Measurements from ENCODE around the gene NXPH4. TPM values are rescaled to one million over a fixed set of nuclear protein-coding genes. Genes with fewer than 3 reads are reported as not detected.

NXPH4 gene
- total and polyA plus RNA-seq, 2 donors (not counting 1 experiment from before 2014, with no cell fraction given): 3.5 to 8.6 TPM

DNA sequence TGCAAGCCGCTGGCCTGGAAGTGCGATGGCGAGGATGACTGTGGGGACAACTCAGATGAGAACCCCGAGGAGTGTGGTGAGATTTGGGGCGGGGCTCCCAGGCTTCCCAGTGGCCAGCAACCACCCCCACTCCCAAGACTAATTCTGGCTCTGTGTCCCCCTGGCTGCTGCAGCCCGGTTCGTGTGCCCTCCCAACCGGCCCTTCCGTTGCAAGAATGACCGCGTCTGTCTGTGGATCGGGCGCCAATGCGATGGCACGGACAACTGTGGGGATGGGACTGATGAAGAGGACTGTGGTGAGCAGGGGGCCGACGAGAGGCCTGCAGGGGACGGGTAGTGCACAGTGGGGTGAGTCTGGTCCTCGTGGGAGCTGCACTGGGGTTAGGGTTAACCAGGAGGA lies 12.1 kb upstream of the NXPH4 start:
- no peaks in the 10 kb centered on the region for H3K9me3 ChIP-seq (ENCODE audit: control extremely low read depth in 1 of 3, control insufficient read depth in 2 of 3, insufficient read depth in 1 of 3, low read length in 2 of 3)
- no peaks in the 10 kb centered on the region for H3K79me2 ChIP-seq (ENCODE audit: control insufficient read depth, insufficient read depth, low read length)
- TF ChIP-seq, protein P1, sequence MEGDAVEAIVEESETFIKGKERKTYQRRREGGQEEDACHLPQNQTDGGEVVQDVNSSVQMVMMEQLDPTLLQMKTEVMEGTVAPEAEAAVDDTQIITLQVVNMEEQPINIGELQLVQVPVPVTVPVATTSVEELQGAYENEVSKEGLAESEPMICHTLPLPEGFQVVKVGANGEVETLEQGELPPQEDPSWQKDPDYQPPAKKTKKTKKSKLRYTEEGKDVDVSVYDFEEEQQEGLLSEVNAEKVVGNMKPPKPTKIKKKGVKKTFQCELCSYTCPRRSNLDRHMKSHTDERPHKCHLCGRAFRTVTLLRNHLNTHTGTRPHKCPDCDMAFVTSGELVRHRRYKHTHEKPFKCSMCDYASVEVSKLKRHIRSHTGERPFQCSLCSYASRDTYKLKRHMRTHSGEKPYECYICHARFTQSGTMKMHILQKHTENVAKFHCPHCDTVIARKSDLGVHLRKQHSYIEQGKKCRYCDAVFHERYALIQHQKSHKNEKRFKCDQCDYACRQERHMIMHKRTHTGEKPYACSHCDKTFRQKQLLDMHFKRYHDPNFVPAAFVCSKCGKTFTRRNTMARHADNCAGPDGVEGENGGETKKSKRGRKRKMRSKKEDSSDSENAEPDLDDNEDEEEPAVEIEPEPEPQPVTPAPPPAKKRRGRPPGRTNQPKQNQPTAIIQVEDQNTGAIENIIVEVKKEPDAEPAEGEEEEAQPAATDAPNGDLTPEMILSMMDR (IDR thresholded peaks at IDR 0.05): no peak
- TF ChIP-seq EZH2 (IDR thresholded peaks at IDR 0.05; ENCODE audit: borderline replicate concordance, insufficient read depth, low read depth, low read length, poor library complexity, severe bottlenecking): no peak
- ChIA-PET CTCF (no interaction called here), POLR2A (no interaction called here)
- H3K4me2 ChIP-seq (replicated peaks; ENCODE audit: low read depth, low read length, poor library complexity, severe bottlenecking): no peak overlapping the region
- no peaks in the 10 kb centered on the region for H3K36me3 ChIP-seq (replicated peaks in 1 of 2; ENCODE audit: control extremely low read depth in 1 of 2, control insufficient read depth in 1 of 2, extremely low read depth in 1 of 2, insufficient read depth in 2 of 2, low read length in 1 of 2)
- no peaks in the 10 kb centered on the region for H3K27me3 ChIP-seq (replicated peaks in 1 of 4; ENCODE audit: control extremely low read depth in 1 of 4, control insufficient read depth in 3 of 4, insufficient read depth in 4 of 4, low read length in 3 of 4)
- H3K27ac ChIP-seq (ENCODE audit: low read length in 2 of 2): no peak overlapping the region
- 91% methylated on average over 14 of the region's 19 CpGs for WGBS (ENCODE audit: insufficient coverage)
- no peak overlapping the region for H3K9ac ChIP-seq (ENCODE audit: low read length)
- H3K4me3 ChIP-seq (ENCODE audit: control extremely low read depth in 1 of 5, extremely low read depth in 1 of 5, insufficient read depth in 1 of 5, low read depth in 2 of 5, low read length in 4 of 5): no peak overlapping the region
- intact Hi-C loops (cut with micrococcal nuclease): no loop called here
- no peak for DNase-seq
- H3K27ac Mint-ChIP-seq: no peak overlapping the region
- H3K9me3 Mint-ChIP-seq (ENCODE audit: insufficient read depth): no peaks in the 10 kb centered on the region
- H4K20me1 ChIP-seq (ENCODE audit: control insufficient read depth, insufficient read depth, low read length, poor library complexity, severe bottlenecking): no peaks in the 10 kb centered on the region
- no peak for ATAC-seq (ENCODE audit: low read depth)
- no peak overlapping the region for H3K4me3 Mint-ChIP-seq
- no peak overlapping the region for H2AFZ ChIP-seq (ENCODE audit: insufficient read depth, low read depth, low read length, poor library complexity, severe bottlenecking)
- no peaks in the 10 kb centered on the region for H3K4me1 Mint-ChIP-seq
- no peaks in the 10 kb centered on the region for H3K4me1 ChIP-seq (ENCODE audit: control insufficient read depth in 2 of 2, insufficient read depth in 2 of 2, low read length in 2 of 2)
- H3K27me3 Mint-ChIP-seq: no peaks in the 10 kb centered on the region

DNA sequence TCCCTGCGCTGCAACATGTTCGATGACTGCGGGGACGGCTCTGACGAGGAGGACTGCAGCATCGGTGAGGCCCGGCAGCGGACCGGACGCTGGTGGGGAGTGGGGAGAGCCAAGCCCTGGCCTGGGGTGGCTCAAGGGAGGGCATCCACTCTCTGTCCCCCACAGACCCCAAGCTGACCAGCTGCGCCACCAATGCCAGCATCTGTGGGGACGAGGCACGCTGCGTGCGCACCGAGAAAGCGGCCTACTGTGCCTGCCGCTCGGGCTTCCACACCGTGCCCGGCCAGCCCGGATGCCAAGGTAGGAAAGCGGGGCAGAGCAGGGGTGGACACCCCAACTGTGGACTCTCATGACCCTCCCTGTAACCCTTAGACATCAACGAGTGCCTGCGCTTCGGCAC lies 11.4 kb upstream of the NXPH4 start:
- Mint-ChIP-seq H3K4me1 (no peaks in the 10 kb centered on the region), H3K27me3 (no peaks in the 10 kb centered on the region), H3K9me3 (ENCODE audit: insufficient read depth) (no peaks in the 10 kb centered on the region), H3K27ac (no peak overlapping the region), H3K4me3 (no peak overlapping the region)
- Histone ChIP-seq H3K27ac (ENCODE audit: low read length in 2 of 2) (no peak overlapping the region), H3K4me2 (replicated peaks; ENCODE audit: low read depth, low read length, poor library complexity, severe bottlenecking) (no peak overlapping the region), H3K79me2 (ENCODE audit: control insufficient read depth, insufficient read depth, low read length) (no peaks in the 10 kb centered on the region), H3K9ac (ENCODE audit: low read length) (no peak overlapping the region), H3K27me3 (replicated peaks in 1 of 4; ENCODE audit: control extremely low read depth in 1 of 4, control insufficient read depth in 3 of 4, insufficient read depth in 4 of 4, low read length in 3 of 4) (no peaks in the 10 kb centered on the region), H3K4me1 (ENCODE audit: control insufficient read depth in 2 of 2, insufficient read depth in 2 of 2, low read length in 2 of 2) (no peaks in the 10 kb centered on the region), H3K4me3 (ENCODE audit: control extremely low read depth in 1 of 5, extremely low read depth in 1 of 5, insufficient read depth in 1 of 5, low read depth in 2 of 5, low read length in 4 of 5) (no peak overlapping the region), H4K20me1 (ENCODE audit: control insufficient read depth, insufficient read depth, low read length, poor library complexity, severe bottlenecking) (no peaks in the 10 kb centered on the region), H3K36me3 (replicated peaks in 1 of 2; ENCODE audit: control extremely low read depth in 1 of 2, control insufficient read depth in 1 of 2, extremely low read depth in 1 of 2, insufficient read depth in 2 of 2, low read length in 1 of 2) (no peaks in the 10 kb centered on the region), H2AFZ (ENCODE audit: insufficient read depth, low read depth, low read length, poor library complexity, severe bottlenecking) (no peak overlapping the region), H3K9me3 (ENCODE audit: control extremely low read depth in 1 of 3, control insufficient read depth in 2 of 3, insufficient read depth in 1 of 3, low read length in 2 of 3) (no peaks in the 10 kb centered on the region)
- ChIA-PET CTCF (no interaction called here), POLR2A (no interaction called here)
- 96% methylated on average over 26 of the region's 26 CpGs for WGBS (ENCODE audit: insufficient coverage)
- ATAC-seq (ENCODE audit: low read depth): no peak
- intact Hi-C loops (cut with micrococcal nuclease): no loop called here
- DNase-seq: no peak
- TF ChIP-seq, protein P1 (IDR thresholded peaks at IDR 0.05): no peak
- no peak for TF ChIP-seq EZH2 (IDR thresholded peaks at IDR 0.05; ENCODE audit: borderline replicate concordance, insufficient read depth, low read depth, low read length, poor library complexity, severe bottlenecking)

Data from B cell (primary cell).